ENCODE data around the gene KNDC1. TPM values are rescaled to one million over a fixed set of nuclear protein-coding genes. Genes with fewer than 3 reads are reported as not detected.

KNDC1 gene
- polyA plus RNA-seq, 1 donor from 2014 or later: 4.3 TPM

GRCh38 chr10:133170092-133170491 lies 10.1 kb downstream of the KNDC1 start:
- no peak for TF ChIP-seq EZH2 (IDR thresholded peaks at IDR 0.05; ENCODE audit: borderline replicate concordance, insufficient read depth, low read length, poor library complexity, severe bottlenecking)
- no peak for TF ChIP-seq REST (IDR thresholded peaks at IDR 0.05; ENCODE audit: borderline replicate concordance)
- no peak for TF ChIP-seq SMC3 (conservative IDR thresholded peaks at IDR 0.05; ENCODE audit: poor library complexity)
- TF ChIP-seq POLR2AphosphoS5 (IDR thresholded peaks at IDR 0.05): no peak
- TF ChIP-seq TAF1 (IDR thresholded peaks at IDR 0.05; ENCODE audit: low read depth): no peak
- TF ChIP-seq MXI1 (conservative IDR thresholded peaks at IDR 0.05; ENCODE audit: poor library complexity, severe bottlenecking): no peak
- TF ChIP-seq RAD21 (conservative IDR thresholded peaks at IDR 0.05): no peak
- no peak for TF ChIP-seq EP300 (conservative IDR thresholded peaks at IDR 0.05; ENCODE audit: poor library complexity, severe bottlenecking)
- TF ChIP-seq CTCF (IDR thresholded peaks at IDR 0.05; ENCODE audit: poor library complexity, severe bottlenecking): no peak
- no peaks in the 10 kb centered on the region for H3K79me2 ChIP-seq (replicated peaks; ENCODE audit: insufficient read depth, low read length)
- no peaks in the 10 kb centered on the region for H3K36me3 ChIP-seq (ENCODE audit: insufficient read depth, low read length)
- no peaks in the 10 kb centered on the region for H4K20me1 ChIP-seq (ENCODE audit: insufficient read depth)
- no peak overlapping the region for H3K4me2 ChIP-seq (ENCODE audit: low read length)
- no peak overlapping the region for H3K4me3 ChIP-seq (ENCODE audit: low read length)
- no peaks in the 10 kb centered on the region for H3F3A ChIP-seq (ENCODE audit: insufficient read depth, low read length, poor library complexity, severe bottlenecking)
- H3K27me3 ChIP-seq (ENCODE audit: insufficient read depth, low read depth, low read length): no peaks in the 10 kb centered on the region
- no peak overlapping the region for H3K27ac ChIP-seq (ENCODE audit: low read length)
- H3K9me2 ChIP-seq (ENCODE audit: insufficient read depth, low read length): no peaks in the 10 kb centered on the region
- no peak overlapping the region for H3K9ac ChIP-seq (ENCODE audit: low read length)
- no peak overlapping the region for H2AFZ ChIP-seq (ENCODE audit: low read depth, low read length)
- H3K9me3 ChIP-seq (ENCODE audit: low read length): no peaks in the 10 kb centered on the region

GRCh38 chr10:133173860-133174640 lies 14.0 kb downstream of the KNDC1 start:
- Histone ChIP-seq H3K9me3 (ENCODE audit: low read length) (no peaks in the 10 kb centered on the region), H2AFZ (ENCODE audit: low read depth, low read length) (no peak overlapping the region), H3K79me2 (replicated peaks; ENCODE audit: insufficient read depth, low read length) (no peaks in the 10 kb centered on the region), H3F3A (ENCODE audit: insufficient read depth, low read length, poor library complexity, severe bottlenecking) (no peaks in the 10 kb centered on the region), H4K20me1 (ENCODE audit: insufficient read depth) (no peaks in the 10 kb centered on the region), H3K27ac (ENCODE audit: low read length) (no peak overlapping the region), H3K9me2 (ENCODE audit: insufficient read depth, low read length) (no peaks in the 10 kb centered on the region), H3K4me2 (ENCODE audit: low read length) (no peak overlapping the region), H3K9ac (ENCODE audit: low read length) (no peak overlapping the region), H3K36me3 (ENCODE audit: insufficient read depth, low read length) (no peaks in the 10 kb centered on the region), H3K27me3 (ENCODE audit: insufficient read depth, low read depth, low read length) (no peaks in the 10 kb centered on the region), H3K4me3 (ENCODE audit: low read length) (no peak overlapping the region)
- TF ChIP-seq EZH2 (IDR thresholded peaks at IDR 0.05; ENCODE audit: borderline replicate concordance, insufficient read depth, low read length, poor library complexity, severe bottlenecking) (no peak), TAF1 (IDR thresholded peaks at IDR 0.05; ENCODE audit: low read depth) (no peak), EP300 (conservative IDR thresholded peaks at IDR 0.05; ENCODE audit: poor library complexity, severe bottlenecking) (no peak), POLR2AphosphoS5 (IDR thresholded peaks at IDR 0.05) (no peak), RAD21 (conservative IDR thresholded peaks at IDR 0.05) (no peak), SMC3 (conservative IDR thresholded peaks at IDR 0.05; ENCODE audit: poor library complexity) (no peak), CTCF (IDR thresholded peaks at IDR 0.05; ENCODE audit: poor library complexity, severe bottlenecking) (no peak), REST (IDR thresholded peaks at IDR 0.05; ENCODE audit: borderline replicate concordance) (no peak), MXI1 (conservative IDR thresholded peaks at IDR 0.05; ENCODE audit: poor library complexity, severe bottlenecking) (no peak)
